ENCODE measurements around the gene ABHD3.
"Not testable (repeated sequence)": the region's sequence is repeated elsewhere in the genome, so short reads cannot be mapped to it uniquely, and the experiment has no call there.

ABHD3 gene

DNA sequence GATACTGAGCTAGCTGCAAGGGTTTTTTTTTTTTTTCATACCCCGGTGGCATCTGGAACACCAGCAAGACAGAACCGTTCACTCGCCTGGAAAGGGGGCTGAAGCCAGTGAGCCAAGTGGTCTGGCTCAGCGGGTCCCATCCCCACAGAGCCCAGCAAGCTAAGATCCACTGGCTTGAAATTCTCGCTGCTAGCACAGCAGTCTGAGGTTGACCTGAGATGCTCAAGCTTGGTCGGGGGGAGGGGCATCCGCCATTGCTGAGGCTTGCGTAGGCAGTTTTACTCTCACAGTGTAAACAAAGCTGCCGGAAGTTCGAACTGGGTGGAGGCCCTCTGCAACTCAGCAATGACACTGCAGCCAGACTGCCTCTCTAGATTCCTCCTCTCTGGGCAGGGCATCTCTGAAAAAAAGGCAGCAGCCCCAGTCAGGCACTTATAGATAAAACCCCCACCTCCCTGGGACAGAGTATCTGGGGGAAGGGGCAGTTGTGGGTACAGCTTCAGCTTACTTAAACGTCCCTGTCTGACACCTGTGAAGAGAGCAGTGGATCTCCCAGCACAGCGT is 31.0 kb upstream of the ABHD3 start:
- H3K27me3 Mint-ChIP-seq, result no peaks in the 10 kb centered on the region
- no peaks in the 10 kb centered on the region for H3K9me3 Mint-ChIP-seq
- H3K4me1 Mint-ChIP-seq (ENCODE audit: low read depth in 2 of 2), result peaks cover 6 to 7% of the 10 kb centered on the region in 2 donors
- peak overlapping the region in 1 of 2 donors; percentile 29 for H3K27ac Mint-ChIP-seq
- ATAC-seq (replicated peaks) (peak; percentile 23), DNase-seq (peak; percentile 30 to 43 (median 35))
- H3K36me3 Mint-ChIP-seq (ENCODE audit: insufficient read depth), result peaks cover 9% of the 10 kb centered on the region
- peak overlapping the region in 1 of 2 donors; percentile 22 for H3K4me3 Mint-ChIP-seq

DNA sequence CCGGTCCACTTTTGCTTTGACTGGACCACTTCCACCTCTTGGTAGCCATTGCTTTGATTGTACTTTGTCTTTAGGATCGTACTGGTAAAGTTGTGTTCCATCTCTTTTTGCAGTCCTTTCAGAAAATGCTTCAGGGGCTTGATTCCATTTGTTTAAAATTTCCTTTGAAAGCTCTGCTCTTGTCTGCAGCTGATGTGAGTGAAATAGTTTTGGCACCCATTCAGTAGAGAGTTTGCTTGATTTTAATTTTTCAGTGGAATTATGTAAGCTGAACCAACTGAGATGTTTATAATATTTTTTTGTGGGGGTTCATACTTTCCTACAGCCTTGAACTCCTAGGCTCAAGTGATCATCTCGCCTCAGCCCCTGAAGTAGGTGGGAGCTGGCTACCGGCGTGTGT is 28.4 kb upstream of the ABHD3 start:
- Mint-ChIP-seq H3K9me3 (no peaks in the 10 kb centered on the region), H3K4me1 (ENCODE audit: low read depth in 2 of 2) (no peaks in the 10 kb centered on the region), H3K27ac (no peak overlapping the region), H3K27me3 (no peaks in the 10 kb centered on the region), H3K36me3 (ENCODE audit: insufficient read depth) (peaks cover 3% of the 10 kb centered on the region), H3K4me3 (no peak overlapping the region)
- ATAC-seq (replicated peaks) (no peak), DNase-seq (no peak)

DNA sequence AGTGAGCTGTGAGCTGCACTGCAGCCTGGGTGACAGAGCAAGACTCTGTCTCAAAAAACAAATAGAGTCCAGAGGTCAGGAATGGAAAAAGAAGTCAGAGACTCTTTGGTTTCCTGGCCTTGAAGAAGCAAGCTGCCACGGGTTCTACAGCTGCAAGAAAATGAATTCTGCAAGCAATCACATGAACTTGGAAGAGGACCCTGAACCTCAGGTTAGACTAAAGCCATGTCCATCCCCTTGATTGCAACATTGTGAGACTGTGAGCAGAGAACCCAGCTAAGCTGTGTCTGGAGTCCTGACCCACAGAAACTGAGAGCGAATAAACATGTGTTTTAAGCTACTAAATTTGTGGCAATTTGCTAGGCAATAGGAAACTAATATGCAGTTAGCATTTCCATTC is 23.1 kb upstream of the ABHD3 start:
- no peaks in the 10 kb centered on the region for H3K9me3 Mint-ChIP-seq
- ATAC-seq (replicated peaks), result no peak
- H3K36me3 Mint-ChIP-seq (ENCODE audit: insufficient read depth), result no peaks in the 10 kb centered on the region
- H3K27me3 Mint-ChIP-seq, result no peaks in the 10 kb centered on the region
- no peak overlapping the region for H3K4me3 Mint-ChIP-seq
- H3K27ac Mint-ChIP-seq, result no peak overlapping the region
- DNase-seq, result no peak
- peaks cover 0 to 2% of the 10 kb centered on the region in 2 donors for H3K4me1 Mint-ChIP-seq (ENCODE audit: low read depth in 2 of 2)

DNA sequence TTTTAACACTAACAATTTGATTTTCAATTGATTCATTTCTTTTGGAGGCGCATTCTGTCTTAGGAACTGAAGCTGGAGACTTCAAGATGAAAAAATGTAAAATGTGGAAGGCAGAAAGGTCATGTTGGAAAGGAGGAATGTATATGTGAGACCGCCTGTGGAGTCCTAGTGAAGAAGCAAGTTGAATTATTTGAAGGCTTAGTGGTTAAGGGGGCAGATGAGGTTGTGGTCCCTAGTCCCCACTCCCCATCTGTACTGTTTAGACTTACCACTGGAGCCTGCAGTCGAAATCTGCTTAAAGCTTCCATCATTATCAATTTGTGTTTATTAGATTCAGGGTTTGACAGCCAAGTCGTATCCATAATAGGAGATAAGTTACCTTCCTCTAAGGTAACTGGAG is 20.6 kb upstream of the ABHD3 start:
- H3K9me3 Mint-ChIP-seq, result no peaks in the 10 kb centered on the region
- no peak for ATAC-seq (replicated peaks)

DNA sequence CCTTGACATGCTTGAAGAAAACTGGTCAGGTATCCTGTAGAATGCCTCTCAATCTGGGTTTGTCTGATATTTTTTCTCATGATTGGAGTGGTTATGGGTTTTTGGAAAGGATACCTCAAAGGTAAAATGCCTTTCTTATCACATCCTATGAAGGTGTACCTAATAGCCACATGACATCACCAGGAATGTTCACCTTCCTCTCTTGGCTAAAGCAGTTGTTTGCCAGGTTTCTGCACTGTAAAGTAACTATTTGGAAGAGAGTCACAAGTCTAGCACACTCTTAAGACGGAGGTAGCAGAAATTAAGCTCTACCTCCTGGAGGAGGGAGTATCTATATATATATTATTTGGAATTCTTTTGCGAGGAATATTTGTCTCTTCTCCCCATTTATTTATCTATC is 18.1 kb upstream of the ABHD3 start:
- H3K36me3 Mint-ChIP-seq (ENCODE audit: insufficient read depth), result peaks cover 3% of the 10 kb centered on the region
- peaks cover 0 to 8% of the 10 kb centered on the region in 2 donors for H3K27me3 Mint-ChIP-seq
- DNase-seq (no peak), ATAC-seq (replicated peaks) (no peak)
- H3K27ac Mint-ChIP-seq, result no peak overlapping the region
- no peaks in the 10 kb centered on the region for H3K9me3 Mint-ChIP-seq
- H3K4me3 Mint-ChIP-seq, result no peak overlapping the region
- peaks cover 0 to 2% of the 10 kb centered on the region in 2 donors for H3K4me1 Mint-ChIP-seq (ENCODE audit: low read depth in 2 of 2)

More for the DNA sequence above, 20.6 kb upstream of the ABHD3 start:
- Mint-ChIP-seq H3K36me3 (ENCODE audit: insufficient read depth) (peaks cover 3% of the 10 kb centered on the region), H3K27me3 (peaks cover 0 to 8% of the 10 kb centered on the region in 2 donors), H3K4me1 (ENCODE audit: low read depth in 2 of 2) (peaks cover 0 to 2% of the 10 kb centered on the region in 2 donors), H3K27ac (no peak overlapping the region), H3K4me3 (no peak overlapping the region)
- DNase-seq, result no peak

DNA sequence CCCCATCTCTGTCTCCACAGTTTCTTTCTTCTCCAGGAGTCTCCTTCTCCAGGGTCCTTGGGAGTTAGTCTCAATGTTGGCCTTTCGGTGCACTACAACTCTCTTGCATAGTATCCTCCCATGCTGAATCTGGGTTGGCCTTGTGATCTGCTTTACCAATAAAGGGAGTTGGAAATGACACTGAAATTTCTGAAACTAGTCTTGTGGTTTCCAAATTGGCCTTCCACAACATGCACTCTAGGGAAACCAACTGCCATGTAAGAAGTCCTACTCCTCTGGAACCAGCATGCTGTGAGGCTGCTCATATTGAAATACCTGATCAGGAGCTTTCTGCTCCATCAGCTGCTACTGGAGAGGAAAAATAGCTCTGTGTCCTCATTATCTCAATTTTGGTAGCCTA is 9.9 kb upstream of the ABHD3 start:
- Mint-ChIP-seq H3K27me3 (peaks cover 6 to 22% of the 10 kb centered on the region in 2 donors), H3K36me3 (ENCODE audit: insufficient read depth) (no peaks in the 10 kb centered on the region), H3K4me3 (no peak overlapping the region), H3K27ac (no peak overlapping the region), H3K9me3 (no peaks in the 10 kb centered on the region), H3K4me1 (ENCODE audit: low read depth in 2 of 2) (no peaks in the 10 kb centered on the region)
- DNase-seq (no peak), ATAC-seq (replicated peaks) (no peak)

DNA sequence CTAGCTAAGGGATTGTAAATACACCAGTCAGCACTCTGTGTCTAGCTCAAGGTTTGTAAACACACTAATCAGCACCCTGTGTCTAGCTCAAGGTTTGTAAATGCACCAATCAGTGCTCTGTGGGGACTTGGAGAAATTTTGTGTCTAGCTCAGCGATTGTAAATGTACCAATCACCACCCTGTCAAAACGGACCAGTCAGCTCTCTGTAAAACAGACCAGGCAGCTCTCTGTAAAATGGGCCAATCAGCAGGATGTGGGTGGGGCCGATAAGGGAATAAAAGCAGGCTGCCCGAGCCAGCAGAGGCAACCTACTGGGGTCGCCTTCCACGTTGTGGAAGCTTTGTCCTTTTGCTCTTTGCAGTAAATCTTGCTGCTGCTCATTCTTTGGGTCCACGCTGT is 2.6 kb upstream of the ABHD3 start:
- peaks cover 12 to 16% of the 10 kb centered on the region in 2 donors for H3K4me1 Mint-ChIP-seq (ENCODE audit: low read depth in 2 of 2)
- not testable (repeated sequence) for DNase-seq

DNA sequence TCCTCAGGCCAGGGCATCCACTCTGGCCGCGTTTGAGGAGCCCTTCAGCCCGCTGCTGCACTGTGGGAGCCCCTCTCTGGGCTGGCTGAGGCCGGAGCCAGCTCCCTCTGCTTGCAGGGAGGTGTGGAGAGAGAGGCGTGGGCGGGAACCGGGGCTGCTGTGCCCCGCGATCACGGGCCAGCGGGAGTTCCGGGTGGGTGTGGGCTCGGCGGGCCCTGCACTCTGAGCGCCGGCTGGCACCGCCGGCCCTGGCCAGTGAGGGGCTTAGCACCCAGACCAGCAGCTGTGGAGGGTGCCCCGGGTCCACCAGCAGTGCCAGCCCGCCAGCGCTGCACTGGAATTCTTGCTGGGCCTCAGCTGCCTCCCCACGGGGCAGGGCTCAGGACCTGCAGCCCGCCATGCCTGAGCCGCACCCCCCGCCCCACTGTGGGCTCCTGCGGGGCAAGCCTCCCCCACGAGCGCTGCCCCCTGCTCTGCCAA is 1.9 kb upstream of the ABHD3 start:
- ATAC-seq (replicated peaks), result no peak
- Mint-ChIP-seq H3K27me3 (no peaks in the 10 kb centered on the region), H3K36me3 (ENCODE audit: insufficient read depth) (peaks cover 16% of the 10 kb centered on the region), H3K4me1 (ENCODE audit: low read depth in 2 of 2) (peaks cover 12 to 16% of the 10 kb centered on the region in 2 donors), H3K9me3 (no peaks in the 10 kb centered on the region), H3K4me3 (peak overlapping the region in 1 of 2 donors; percentile 93), H3K27ac (no peak overlapping the region)
- no peak for DNase-seq

More for the DNA sequence above, 2.6 kb upstream of the ABHD3 start:
- H3K27ac Mint-ChIP-seq; ATAC-seq (replicated peaks); H3K9me3 Mint-ChIP-seq; H3K4me3 Mint-ChIP-seq; H3K27me3 Mint-ChIP-seq: not testable (repeated sequence)
- peaks cover 14% of the 10 kb centered on the region for H3K36me3 Mint-ChIP-seq (ENCODE audit: insufficient read depth)

DNA sequence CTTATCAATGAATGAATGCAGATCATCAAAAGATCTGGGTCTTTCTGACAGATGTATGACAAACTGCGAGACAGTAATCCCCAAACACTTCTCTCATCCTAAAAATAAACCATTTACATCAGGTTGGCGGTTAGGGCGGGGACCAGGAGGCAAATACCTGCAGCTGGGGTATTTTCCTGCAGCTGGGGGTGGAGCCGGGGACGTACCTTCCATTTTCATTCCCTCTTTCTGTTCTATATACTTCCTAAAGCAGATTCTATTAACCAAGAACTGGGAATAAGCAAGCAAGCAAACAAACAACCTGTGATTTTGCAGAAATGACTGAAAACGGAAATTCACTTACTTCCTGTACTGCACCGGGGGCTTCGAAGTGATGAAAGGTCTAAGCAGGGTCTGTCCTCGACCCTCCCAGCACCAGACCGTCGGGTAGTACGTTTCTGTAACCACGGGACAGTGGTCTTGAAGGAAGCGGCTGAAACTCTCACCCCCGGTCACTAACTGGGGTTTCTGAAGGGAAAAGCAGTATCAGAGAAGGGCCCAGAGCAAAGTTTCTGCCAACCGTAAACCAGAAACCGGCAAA is 1.2 kb downstream of the ABHD3 start:
- Mint-ChIP-seq H3K4me1 (ENCODE audit: low read depth in 2 of 2) (peaks cover 10 to 16% of the 10 kb centered on the region in 2 donors), H3K27me3 (no peaks in the 10 kb centered on the region), H3K27ac (peak overlapping the region; percentile 90 to 93), H3K9me3 (no peaks in the 10 kb centered on the region), H3K4me3 (peak overlapping the region; percentile 92 to 93), H3K36me3 (ENCODE audit: insufficient read depth) (peaks cover 34% of the 10 kb centered on the region)
- DNase-seq (peak in 1 of 3 experiments; percentile 5), ATAC-seq (replicated peaks) (no peak)

DNA sequence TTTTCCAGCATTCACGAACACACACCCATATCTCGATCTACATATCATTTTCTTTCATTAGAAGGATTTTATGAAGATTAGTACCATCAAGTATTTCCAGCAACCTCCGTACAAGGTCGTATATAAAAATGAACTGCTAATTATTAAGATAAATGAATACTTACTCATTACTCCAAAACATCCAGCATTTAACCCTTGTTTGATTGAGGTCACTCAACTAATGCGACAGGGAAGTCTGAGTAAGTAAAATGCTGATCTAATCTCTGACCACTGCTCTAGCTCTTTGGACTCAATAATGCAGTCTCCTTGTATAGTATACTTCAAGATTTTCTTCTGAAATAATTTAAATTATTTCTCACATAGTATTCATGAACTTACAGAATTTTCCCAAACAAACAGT is 2.0 kb downstream of the ABHD3 start:
- peaks cover 41% of the 10 kb centered on the region for H3K36me3 Mint-ChIP-seq (ENCODE audit: insufficient read depth)
- ATAC-seq (replicated peaks), result no peak

DNA sequence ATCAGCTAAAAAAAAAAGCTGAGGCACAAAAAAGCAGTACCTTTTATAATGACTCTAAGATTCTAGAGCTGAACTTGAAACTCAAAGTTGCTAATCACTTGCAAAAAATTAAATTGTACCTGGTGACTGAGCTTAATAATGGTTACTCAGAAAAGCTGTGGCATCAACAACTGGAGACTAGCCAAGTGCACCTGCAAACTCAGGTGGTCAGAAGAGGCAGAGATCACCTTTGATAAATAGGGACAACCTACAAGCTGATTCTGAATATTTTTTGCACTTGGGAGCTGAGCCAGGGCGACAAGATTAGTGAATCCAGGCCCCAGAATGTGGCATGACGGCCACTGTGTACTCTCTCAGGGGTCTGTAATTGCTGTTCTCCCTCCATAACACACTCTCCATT is 3.0 kb downstream of the ABHD3 start:
- DNase-seq (no peak), ATAC-seq (replicated peaks) (no peak)
- no peaks in the 10 kb centered on the region for H3K27me3 Mint-ChIP-seq
- H3K4me3 Mint-ChIP-seq, result no peak overlapping the region
- no peak overlapping the region for H3K27ac Mint-ChIP-seq
- peaks cover 12 to 16% of the 10 kb centered on the region in 2 donors for H3K4me1 Mint-ChIP-seq (ENCODE audit: low read depth in 2 of 2)
- H3K36me3 Mint-ChIP-seq (ENCODE audit: insufficient read depth), result peaks cover 41% of the 10 kb centered on the region
- no peaks in the 10 kb centered on the region for H3K9me3 Mint-ChIP-seq

More for the DNA sequence above, 2.0 kb downstream of the ABHD3 start:
- Mint-ChIP-seq H3K4me3 (peak overlapping the region; percentile 92 to 93), H3K27me3 (no peaks in the 10 kb centered on the region), H3K27ac (peak overlapping the region in 1 of 2 donors; percentile 90), H3K4me1 (ENCODE audit: low read depth in 2 of 2) (peaks cover 12 to 16% of the 10 kb centered on the region in 2 donors), H3K9me3 (no peaks in the 10 kb centered on the region)
- no peak for DNase-seq

DNA sequence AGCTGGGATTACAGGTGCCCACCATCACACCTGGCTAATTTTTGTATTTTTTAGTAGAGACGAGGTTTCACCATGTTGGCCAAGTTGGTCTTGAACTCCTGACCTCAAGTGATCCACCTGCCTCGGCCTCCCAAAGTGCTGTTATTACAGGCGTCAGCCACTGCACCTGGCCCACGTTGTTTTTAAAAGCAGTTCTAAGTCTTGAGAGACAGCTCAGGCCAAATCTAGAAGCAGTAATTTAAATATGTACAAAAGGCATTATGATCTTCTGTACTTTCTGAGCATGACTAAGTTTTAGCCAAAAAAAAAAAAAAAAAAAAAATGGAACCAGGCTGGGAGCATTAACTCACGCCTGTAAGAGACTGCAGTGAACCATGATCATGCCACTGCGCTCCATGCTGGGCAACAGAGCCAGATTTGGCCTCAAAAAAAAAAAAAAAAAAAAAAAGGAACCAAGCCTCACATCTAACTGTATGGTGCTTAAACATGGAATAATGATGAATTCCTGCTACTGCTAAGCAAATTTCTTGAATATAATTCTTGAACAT is 4.0 kb downstream of the ABHD3 start:
- Mint-ChIP-seq H3K36me3 (ENCODE audit: insufficient read depth) (peaks cover 46% of the 10 kb centered on the region), H3K9me3 (no peaks in the 10 kb centered on the region), H3K4me3 (no peak overlapping the region)

DNA sequence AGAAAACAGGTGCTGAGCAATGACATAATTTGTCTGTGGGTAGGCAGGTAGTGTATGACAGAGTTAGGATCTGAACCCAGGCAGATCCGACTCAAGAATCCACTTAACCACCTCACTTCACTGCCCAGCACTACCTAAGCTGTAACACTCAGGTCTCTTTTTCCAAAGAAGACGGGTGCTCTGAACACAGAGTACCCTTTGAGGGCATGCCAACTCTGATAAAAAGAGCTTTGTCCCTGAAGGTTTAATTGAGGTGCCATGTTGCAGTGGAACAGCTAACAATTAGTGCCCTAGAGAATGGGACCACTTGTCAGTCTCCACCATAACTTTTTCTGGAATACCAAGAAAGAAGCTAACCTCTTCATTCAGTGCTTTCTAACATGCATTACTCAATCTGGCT is 11.3 kb downstream of the ABHD3 start:
- Mint-ChIP-seq H3K27ac (no peak overlapping the region), H3K36me3 (ENCODE audit: insufficient read depth) (peaks cover 46% of the 10 kb centered on the region), H3K4me3 (no peak overlapping the region), H3K27me3 (no peaks in the 10 kb centered on the region), H3K4me1 (ENCODE audit: low read depth in 2 of 2) (peaks cover 2 to 13% of the 10 kb centered on the region in 2 donors), H3K9me3 (peaks cover 0 to 1% of the 10 kb centered on the region in 2 donors)
- DNase-seq (no peak), ATAC-seq (replicated peaks) (no peak)

More for the DNA sequence above, 4.0 kb downstream of the ABHD3 start:
- no peak for DNase-seq
- no peaks in the 10 kb centered on the region for H3K27me3 Mint-ChIP-seq
- H3K27ac Mint-ChIP-seq, result no peak overlapping the region
- H3K4me1 Mint-ChIP-seq (ENCODE audit: low read depth in 2 of 2), result peaks cover 12 to 16% of the 10 kb centered on the region in 2 donors
- ATAC-seq (replicated peaks), result no peak

DNA sequence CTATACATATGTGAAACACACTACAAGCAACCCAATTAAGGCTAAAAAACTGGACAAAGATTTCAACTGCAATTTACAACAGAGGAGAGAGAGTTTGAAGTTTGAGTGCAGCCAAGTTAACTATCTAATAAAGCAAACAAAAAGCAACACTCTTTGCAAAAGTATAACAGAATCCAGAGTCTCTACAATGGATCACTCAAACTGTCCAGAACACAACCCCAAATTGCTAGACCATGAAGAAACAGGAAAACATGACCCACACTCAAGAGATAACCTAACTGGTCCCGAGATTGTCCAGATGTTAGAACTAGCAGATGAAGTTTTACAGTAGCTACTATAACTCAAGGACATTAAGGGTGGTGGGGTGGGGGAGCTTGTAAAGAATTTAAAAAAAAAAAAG is 14.8 kb downstream of the ABHD3 start:
- H3K9me3 Mint-ChIP-seq, result peaks cover 0 to 1% of the 10 kb centered on the region in 2 donors
- no peak overlapping the region for H3K27ac Mint-ChIP-seq
- H3K36me3 Mint-ChIP-seq (ENCODE audit: insufficient read depth), result peaks cover 31% of the 10 kb centered on the region
- no peak for DNase-seq
- no peak overlapping the region for H3K4me3 Mint-ChIP-seq
- no peak for ATAC-seq (replicated peaks)
- no peaks in the 10 kb centered on the region for H3K27me3 Mint-ChIP-seq
- H3K4me1 Mint-ChIP-seq (ENCODE audit: low read depth in 2 of 2), result peaks cover 2 to 18% of the 10 kb centered on the region in 2 donors

All from effector memory CD8-positive, alpha-beta T cell (primary cell).